ENCODE measurements around the gene PPP1R11.
"Not testable (repeated sequence)": the region's sequence is repeated elsewhere in the genome, so short reads cannot be mapped to it uniquely, and the experiment has no call there.

The PPP1R11 gene

GRCh38 chr6:30100154-30100553 lies 33.2 kb downstream of the PPP1R11 start:
- DNase-seq: no peak

- peak in 2 of 3 experiments; percentile 53 to 55 for DNase-seq
Observed at GRCh38 chr6:30100585-30101443, 33.8 kb downstream of the PPP1R11 start.

GRCh38 chr6:30101444-30102413 lies 34.7 kb downstream of the PPP1R11 start:
- peak; percentile 73 to 84 (median 77) for DNase-seq

- DNase-seq: no peak
Observed at GRCh38 chr6:30102414-30102969, 35.5 kb downstream of the PPP1R11 start.

GRCh38 chr6:30102970-30103871 lies 36.2 kb downstream of the PPP1R11 start:
- DNase-seq: peak; percentile 79 to 90 (median 81)

GRCh38 chr6:30103872-30104179 lies 36.8 kb downstream of the PPP1R11 start:
- no peak for DNase-seq

GRCh38 chr6:30104661-30105060 lies 37.7 kb downstream of the PPP1R11 start:
- no peak for DNase-seq

GRCh38 chr6:30111266-30111856 lies 44.4 kb downstream of the PPP1R11 start:
- DNase-seq: no peak

- DNase-seq: no peak
Observed at GRCh38 chr6:30112402-30112994, 45.5 kb downstream of the PPP1R11 start.

GRCh38 chr6:30113003-30113759 lies 46.2 kb downstream of the PPP1R11 start, which contains the start of gene TRIM31:
TSS of gene TRIM31 (minus strand) at chr6:30113090. CDS start at chr6:30112805, 285 bp downstream.
- no peak for DNase-seq

- DNase-seq: no peak
Observed at GRCh38 chr6:30113841-30114240, 46.8 kb downstream of the PPP1R11 start.

GRCh38 chr6:30116724-30117123 lies 49.7 kb downstream of the PPP1R11 start:
- DNase-seq: no peak

GRCh38 chr6:30118691-30119090 lies 51.7 kb downstream of the PPP1R11 start:
- DNase-seq: not testable (repeated sequence)
